HepG2 (cell line): ENCODE data around the gene SLC10A1. TPM values are rescaled to one million over a fixed set of nuclear protein-coding genes. Genes with fewer than 3 reads are reported as not detected.

Experiments used
- ETS1 ChIP-seq: sonication (generic); formaldehyde crosslinking; IDR thresholded peaks from 2 replicates; pipeline ENCODE4 v1.4.0; 2020; ENCODE audit warnings: missing genetic modification reagents
- FIP1L1 ChIP-seq: fragments of 200-400 bp; formaldehyde crosslinking; IDR thresholded peaks from 2 replicates; pipeline ENCODE4 v1.6.1; 2018; ENCODE audit warnings: low read depth, mild to moderate bottlenecking, low read length, moderate library complexity, borderline replicate concordance; ENCODE audit not compliant: insufficient read depth
- GLMP ChIP-seq: sonication (generic); formaldehyde crosslinking; IDR thresholded peaks from 2 replicates; pipeline ENCODE4 v1.9.0; 2021; ENCODE audit warnings: missing genetic modification reagents, mild to moderate bottlenecking, borderline replicate concordance
- GMEB1 ChIP-seq: sonication (generic); formaldehyde crosslinking; IDR thresholded peaks from 2 replicates; pipeline ENCODE4 v1.5.1; 2020; ENCODE audit warnings: missing genetic modification reagents, mild to moderate bottlenecking, borderline replicate concordance
- HOMEZ ChIP-seq: IDR thresholded peaks from 2 replicates; pipeline ENCODE4 v1.6.1; 2016; ENCODE audit warnings: low read depth
- IKZF1 ChIP-seq: fragments of 450-650 bp; IDR thresholded peaks from 2 replicates; pipeline ENCODE4 v1.7.1; 2016
- IRF9 ChIP-seq: sonication (generic); formaldehyde crosslinking; IDR thresholded peaks from 2 replicates; pipeline ENCODE4 v1.8.0; 2022; ENCODE audit warnings: missing genetic modification reagents, mild to moderate bottlenecking, borderline replicate concordance
- MIXL1 ChIP-seq: IDR thresholded peaks from 2 replicates; pipeline ENCODE4 v1.6.1; 2016
- TARDBP ChIP-seq: sonication (generic); formaldehyde crosslinking; IDR thresholded peaks from 2 replicates; pipeline ENCODE4 v1.8.0; 2022; ENCODE audit warnings: mild to moderate bottlenecking, missing genetic modification reagents
- TFDP1 ChIP-seq: IDR thresholded peaks from 2 replicates; pipeline ENCODE4 v1.6.1; 2016; ENCODE audit warnings: missing compliant biosample characterization, missing genetic modification reagents, borderline replicate concordance
- ZEB1 ChIP-seq: IDR thresholded peaks from 2 replicates; pipeline ENCODE4 v1.6.1; 2012; ENCODE audit warnings: mild to moderate bottlenecking, low read depth, inconsistent platforms; ENCODE audit not compliant: insufficient replicate concordance
- ZFX ChIP-seq: sonication (generic); formaldehyde crosslinking; IDR thresholded peaks from 2 replicates; pipeline ENCODE4 v1.4.0; 2020; ENCODE audit warnings: mild to moderate bottlenecking, low read depth, missing genetic modification reagents, moderate library complexity
- ZNF232 ChIP-seq: sonication (generic); formaldehyde crosslinking; IDR thresholded peaks from 2 replicates; pipeline ENCODE4 v1.4.0; 2020; ENCODE audit warnings: missing genetic modification reagents, borderline replicate concordance
- ZNF513 ChIP-seq: sonication (generic); formaldehyde crosslinking; conservative IDR thresholded peaks from 2 replicates; pipeline ENCODE4 v1.5.0; 2020; ENCODE audit warnings: missing genetic modification reagents
- polyA plus RNA-seq, 8 experiments: library from polyadenylated mRNA; depleted of rRNA in 3 of 8; stranded (reverse) in 7 of 8; unstranded in 1 of 8; fragments of >200 nt; fragmentation: Illumina TruSeq in 4 of 8; extraction: Trizol in 4 of 8; gene quantifications; 2 replicates each; pipeline versions ENCODE4 v1.2.1 to v1.2.3, GENCODE V29; 2011 to 2016; ENCODE audit warnings: low read depth in 4 of 8, missing spikeins in 1 of 8, mixed read lengths in 1 of 8; ENCODE audit not compliant: insufficient read depth in 1 of 8
- total RNA-seq, 5 experiments: library from RNA; depleted of rRNA; stranded (reverse); fragments of >200 nt; fragmentation: Illumina TruSeq; extraction: Trizol; gene quantifications; 2 replicates each; pipeline ENCODE4 v1.2.3, GENCODE V29; 2016; ENCODE audit warnings: low read depth in 1 of 5

SLC10A1 gene
- total and polyA plus RNA-seq, 2 of the 13 experiments (the other 11 are each of a cell fraction or from before 2014, with no cell fraction given) = 0.17 TPM; not detected in 1

- TF ChIP-seq ZNF232 (CRISPR knock-in tag) = no peak
- no peak for TF ChIP-seq TFDP1 (CRISPR knock-in tag)
- peak; percentile 92 for TF ChIP-seq HOMEZ (CRISPR knock-in tag)
- TF ChIP-seq TARDBP (CRISPR knock-in tag) = peak; percentile 87
- peak; percentile 30; the same call in 1 of the 2 replicates for TF ChIP-seq MIXL1
- no peak for TF ChIP-seq GLMP
- no peak; the same call in 1 of the 2 replicates for TF ChIP-seq ZFX (CRISPR knock-in tag)
- no peak for TF ChIP-seq IRF9 (CRISPR knock-in tag)
- TF ChIP-seq GMEB1 (CRISPR knock-in tag) = no peak
- TF ChIP-seq FIP1L1 = no peak
- TF ChIP-seq ZEB1 = no peak
- no peak for TF ChIP-seq ZNF513 (CRISPR knock-in tag)
- no peak for TF ChIP-seq IKZF1
- TF ChIP-seq ETS1 (CRISPR knock-in tag) = no peak
These were observed 12.1 kb upstream of the SLC10A1 start (continued) for GRCh38 chr14:69808919-69809808.
